HL-60 (cell line): ENCODE results near the gene MT2A.

ENCODE experiments used
- DNase-seq, 2 experiments: peaks; one replicate each; pipeline ENCODE4 v3.0.0-alpha.2; 2010 to 2020; ENCODE audit warnings: low read depth in 1 of 2, low spot score in 1 of 2
- H3K27ac ChIP-seq: fragments of 250-450 bp; sonication (Bioruptor Pico); replicated peaks from 2 replicates; pipeline ENCODE4 v1.5.1; 2020; ENCODE audit warnings: mild to moderate bottlenecking, moderate library complexity
- H3K27me3 ChIP-seq: fragments of 250-450 bp; sonication (Bioruptor Pico); 2 replicates; pipeline ENCODE4 v1.5.1; 2021; ENCODE audit warnings: mild to moderate bottlenecking, moderate library complexity; ENCODE audit not compliant: insufficient read depth, poor library complexity, severe bottlenecking
- H3K4me3 ChIP-seq: replicated peaks from 2 replicates; pipeline ENCODE4 v1.5.1; 2011; ENCODE audit warnings: mild to moderate bottlenecking, control low read depth, low read length; ENCODE audit not compliant: insufficient read depth
- GABPA ChIP-seq: IDR thresholded peaks from 2 replicates; pipeline ENCODE4 v1.6.1; 2012; ENCODE audit warnings: low read depth
- POLR2AphosphoS5 ChIP-seq: IDR thresholded peaks from 2 replicates; pipeline ENCODE4 v1.6.1; 2012; ENCODE audit warnings: low read depth
- SPI1 ChIP-seq: IDR thresholded peaks from 2 replicates; pipeline ENCODE4 v1.6.1; 2012; ENCODE audit warnings: low read depth, mild to moderate bottlenecking, borderline replicate concordance
- TF ChIP-seq, protein P1 (sequence below): IDR thresholded peaks from one replicate; pipeline ENCODE4 v1.5.1; 2011; ENCODE audit warnings: low read length, control low read depth, inconsistent platforms; ENCODE audit not compliant: insufficient read depth
- TF ChIP-seq, protein P2 (sequence below): IDR thresholded peaks from 2 replicates; pipeline ENCODE4 v1.6.1; 2012; ENCODE audit warnings: low read depth; ENCODE audit not compliant: insufficient replicate concordance

MT2A gene

DNA sequence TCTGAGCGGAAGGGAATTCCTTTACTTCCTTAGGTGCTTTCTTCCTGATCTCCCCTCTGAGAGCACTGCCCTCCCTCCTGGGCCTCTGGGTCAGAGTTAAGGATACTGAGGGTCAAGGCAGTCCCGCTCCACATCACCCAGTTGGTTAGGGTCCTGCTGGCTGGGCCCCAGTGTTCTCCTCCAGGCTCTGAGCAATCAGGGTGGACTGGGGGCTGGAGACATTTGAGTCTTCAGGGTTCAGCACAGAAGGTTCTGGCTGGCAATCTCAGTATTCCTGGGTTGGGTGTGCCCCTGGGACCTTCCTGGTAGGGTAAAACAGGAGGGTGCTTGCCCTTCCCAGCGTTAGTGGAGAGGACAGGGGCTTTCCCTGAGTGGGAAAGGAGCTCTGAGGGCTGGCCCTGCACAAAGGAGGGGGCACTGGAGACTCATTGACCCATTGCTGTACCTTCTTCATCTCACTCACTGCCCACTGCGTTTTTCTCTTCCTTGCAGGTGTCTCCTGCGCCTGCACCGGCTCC, 24.5 kb downstream of the MT2A start:
- TF ChIP-seq, protein P1, sequence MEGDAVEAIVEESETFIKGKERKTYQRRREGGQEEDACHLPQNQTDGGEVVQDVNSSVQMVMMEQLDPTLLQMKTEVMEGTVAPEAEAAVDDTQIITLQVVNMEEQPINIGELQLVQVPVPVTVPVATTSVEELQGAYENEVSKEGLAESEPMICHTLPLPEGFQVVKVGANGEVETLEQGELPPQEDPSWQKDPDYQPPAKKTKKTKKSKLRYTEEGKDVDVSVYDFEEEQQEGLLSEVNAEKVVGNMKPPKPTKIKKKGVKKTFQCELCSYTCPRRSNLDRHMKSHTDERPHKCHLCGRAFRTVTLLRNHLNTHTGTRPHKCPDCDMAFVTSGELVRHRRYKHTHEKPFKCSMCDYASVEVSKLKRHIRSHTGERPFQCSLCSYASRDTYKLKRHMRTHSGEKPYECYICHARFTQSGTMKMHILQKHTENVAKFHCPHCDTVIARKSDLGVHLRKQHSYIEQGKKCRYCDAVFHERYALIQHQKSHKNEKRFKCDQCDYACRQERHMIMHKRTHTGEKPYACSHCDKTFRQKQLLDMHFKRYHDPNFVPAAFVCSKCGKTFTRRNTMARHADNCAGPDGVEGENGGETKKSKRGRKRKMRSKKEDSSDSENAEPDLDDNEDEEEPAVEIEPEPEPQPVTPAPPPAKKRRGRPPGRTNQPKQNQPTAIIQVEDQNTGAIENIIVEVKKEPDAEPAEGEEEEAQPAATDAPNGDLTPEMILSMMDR, result no peak
- TF ChIP-seq GABPA (no peak), POLR2AphosphoS5 (no peak), SPI1 (no peak)
- no peak overlapping the region for H3K4me3 ChIP-seq
- H3K27ac ChIP-seq, result no peak overlapping the region
- DNase-seq, result no peak
- peaks cover 70% of the 10 kb centered on the region for H3K27me3 ChIP-seq

DNA sequence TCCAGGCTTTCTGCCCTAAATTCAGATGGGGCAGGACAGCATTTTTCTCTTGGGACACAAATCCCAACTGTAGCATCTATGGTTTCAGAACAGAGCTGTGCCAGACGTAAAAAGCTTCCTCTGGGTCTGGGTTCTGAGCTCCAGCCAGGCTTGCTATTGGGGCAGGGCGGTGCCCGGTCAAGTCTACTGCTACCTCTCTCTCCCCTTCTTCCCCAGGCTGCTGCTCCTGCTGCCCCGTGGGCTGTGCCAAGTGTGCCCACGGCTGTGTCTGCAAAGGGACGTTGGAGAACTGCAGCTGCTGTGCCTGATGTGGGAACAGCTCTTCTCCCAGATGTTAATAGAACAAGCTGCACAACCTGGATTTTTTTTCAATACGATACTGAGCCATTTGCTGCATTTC, 25.2 kb downstream of the MT2A start:
- TF ChIP-seq GABPA (no peak), SPI1 (no peak), POLR2AphosphoS5 (no peak)
- TF ChIP-seq, protein P2, sequence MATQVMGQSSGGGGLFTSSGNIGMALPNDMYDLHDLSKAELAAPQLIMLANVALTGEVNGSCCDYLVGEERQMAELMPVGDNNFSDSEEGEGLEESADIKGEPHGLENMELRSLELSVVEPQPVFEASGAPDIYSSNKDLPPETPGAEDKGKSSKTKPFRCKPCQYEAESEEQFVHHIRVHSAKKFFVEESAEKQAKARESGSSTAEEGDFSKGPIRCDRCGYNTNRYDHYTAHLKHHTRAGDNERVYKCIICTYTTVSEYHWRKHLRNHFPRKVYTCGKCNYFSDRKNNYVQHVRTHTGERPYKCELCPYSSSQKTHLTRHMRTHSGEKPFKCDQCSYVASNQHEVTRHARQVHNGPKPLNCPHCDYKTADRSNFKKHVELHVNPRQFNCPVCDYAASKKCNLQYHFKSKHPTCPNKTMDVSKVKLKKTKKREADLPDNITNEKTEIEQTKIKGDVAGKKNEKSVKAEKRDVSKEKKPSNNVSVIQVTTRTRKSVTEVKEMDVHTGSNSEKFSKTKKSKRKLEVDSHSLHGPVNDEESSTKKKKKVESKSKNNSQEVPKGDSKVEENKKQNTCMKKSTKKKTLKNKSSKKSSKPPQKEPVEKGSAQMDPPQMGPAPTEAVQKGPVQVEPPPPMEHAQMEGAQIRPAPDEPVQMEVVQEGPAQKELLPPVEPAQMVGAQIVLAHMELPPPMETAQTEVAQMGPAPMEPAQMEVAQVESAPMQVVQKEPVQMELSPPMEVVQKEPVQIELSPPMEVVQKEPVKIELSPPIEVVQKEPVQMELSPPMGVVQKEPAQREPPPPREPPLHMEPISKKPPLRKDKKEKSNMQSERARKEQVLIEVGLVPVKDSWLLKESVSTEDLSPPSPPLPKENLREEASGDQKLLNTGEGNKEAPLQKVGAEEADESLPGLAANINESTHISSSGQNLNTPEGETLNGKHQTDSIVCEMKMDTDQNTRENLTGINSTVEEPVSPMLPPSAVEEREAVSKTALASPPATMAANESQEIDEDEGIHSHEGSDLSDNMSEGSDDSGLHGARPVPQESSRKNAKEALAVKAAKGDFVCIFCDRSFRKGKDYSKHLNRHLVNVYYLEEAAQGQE, result no peak
- TF ChIP-seq, protein P1, result no peak
- DNase-seq, result no peak
- Histone ChIP-seq H3K4me3 (no peak overlapping the region), H3K27me3 (peaks cover 77% of the 10 kb centered on the region), H3K27ac (no peak overlapping the region)

DNA sequence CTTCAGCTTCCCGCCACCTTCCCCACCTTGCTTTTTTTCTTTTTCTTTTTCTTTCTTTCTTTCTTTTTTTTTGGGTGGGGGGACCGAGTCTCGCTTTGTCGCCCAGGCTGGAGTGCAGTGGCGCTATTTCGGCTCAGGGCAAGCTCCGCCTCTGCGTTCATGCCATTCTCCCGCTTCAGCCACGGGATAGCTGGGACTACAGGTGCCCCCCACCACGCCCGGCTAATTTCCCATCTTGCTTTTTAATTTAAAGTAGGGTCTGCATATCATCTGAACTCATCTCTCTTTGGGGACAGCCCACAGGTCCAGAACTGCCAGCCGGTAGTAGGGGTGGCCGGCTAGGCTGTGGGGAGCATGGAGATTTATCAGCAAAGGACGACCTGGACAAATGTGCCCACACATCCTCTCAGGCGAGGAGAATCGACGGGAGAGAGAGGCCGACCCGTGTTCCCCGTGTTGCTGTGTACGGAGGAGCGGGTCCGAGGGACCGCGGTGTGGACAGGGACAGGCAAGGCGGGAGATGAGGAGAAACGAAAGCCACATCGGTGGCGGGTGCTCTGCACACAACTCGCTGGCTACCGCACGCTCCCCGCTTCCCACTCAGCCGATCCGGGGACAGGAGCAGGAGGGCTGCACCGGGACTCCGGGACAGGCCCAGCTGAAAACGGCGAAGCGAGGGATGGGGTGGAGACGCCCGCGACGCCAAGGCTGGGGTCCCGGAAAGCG, 26.5 kb downstream of the MT2A start:
- no peak for DNase-seq
- TF ChIP-seq, protein P2, result no peak
- TF ChIP-seq GABPA, result no peak
- no peak for TF ChIP-seq SPI1
- TF ChIP-seq, protein P1, result no peak
- no peak for TF ChIP-seq POLR2AphosphoS5
- Histone ChIP-seq H3K27ac (no peak overlapping the region), H3K4me3 (no peak overlapping the region), H3K27me3 (peaks cover 84% of the 10 kb centered on the region)
